Measurements from ENCODE around the gene SPAG9.

Gene SPAG9

GRCh38 chr17:51018541-51018940, 102.1 kb downstream of the SPAG9 start:
- Histone ChIP-seq H3K9me2 (replicated peaks; ENCODE audit: control insufficient read depth, low read length) (no peaks in the 10 kb centered on the region), H3K36me3 (ENCODE audit: control insufficient read depth, low read length) (peaks cover 35% of the 10 kb centered on the region), H3K9me3 (ENCODE audit: control insufficient read depth, insufficient read depth, low read length) (no peaks in the 10 kb centered on the region), H3K79me2 (ENCODE audit: control insufficient read depth, low read length) (no peaks in the 10 kb centered on the region), H3K4me3 (ENCODE audit: low read length) (no peak overlapping the region), H3K27me3 (ENCODE audit: control insufficient read depth, low read length) (no peaks in the 10 kb centered on the region), H3F3A (ENCODE audit: control insufficient read depth, insufficient read depth) (0 out of 2 replicates have a peak, but pooled peaks cover 4% of the 10 kb centered on the region), H3K27ac (ENCODE audit: low read depth, low read length) (no peak overlapping the region), H3K4me2 (ENCODE audit: low read length) (no peak overlapping the region), H4K20me1 (ENCODE audit: control insufficient read depth, insufficient read depth, low read depth, low read length) (no peaks in the 10 kb centered on the region), H3K4me1 (ENCODE audit: control insufficient read depth, low read length) (no peaks in the 10 kb centered on the region)
- TF ChIP-seq EZH2phosphoT487 (IDR thresholded peaks at IDR 0.05; ENCODE audit: borderline replicate concordance, low read length) (no peak), CTCF (IDR thresholded peaks at IDR 0.05; ENCODE audit: low read depth, low read length, poor library complexity, severe bottlenecking) (no peak)

- Histone ChIP-seq H3K27ac (ENCODE audit: low read depth, low read length) (no peak overlapping the region), H3K9me2 (replicated peaks; ENCODE audit: control insufficient read depth, low read length) (no peaks in the 10 kb centered on the region), H3K4me2 (ENCODE audit: low read length) (no peak overlapping the region), H3K36me3 (ENCODE audit: control insufficient read depth, low read length) (peaks cover 42% of the 10 kb centered on the region), H3F3A (ENCODE audit: control insufficient read depth, insufficient read depth) (0 out of 2 replicates have a peak, but pooled peaks cover 4% of the 10 kb centered on the region), H3K79me2 (ENCODE audit: control insufficient read depth, low read length) (no peaks in the 10 kb centered on the region), H3K27me3 (ENCODE audit: control insufficient read depth, low read length) (no peaks in the 10 kb centered on the region), H3K4me3 (ENCODE audit: low read length) (no peak overlapping the region), H3K4me1 (ENCODE audit: control insufficient read depth, low read length) (no peaks in the 10 kb centered on the region), H4K20me1 (ENCODE audit: control insufficient read depth, insufficient read depth, low read depth, low read length) (no peaks in the 10 kb centered on the region), H3K9me3 (ENCODE audit: control insufficient read depth, insufficient read depth, low read length) (no peaks in the 10 kb centered on the region)
- TF ChIP-seq CTCF (IDR thresholded peaks at IDR 0.05; ENCODE audit: low read depth, low read length, poor library complexity, severe bottlenecking) (no peak), EZH2phosphoT487 (IDR thresholded peaks at IDR 0.05; ENCODE audit: borderline replicate concordance, low read length) (no peak)
Measured at GRCh38 chr17:51017270-51017669, 103.4 kb downstream of the SPAG9 start.

- Histone ChIP-seq H3K9me2 (replicated peaks; ENCODE audit: control insufficient read depth, low read length) (no peaks in the 10 kb centered on the region), H3K27ac (ENCODE audit: low read depth, low read length) (no peak overlapping the region), H3K79me2 (ENCODE audit: control insufficient read depth, low read length) (no peaks in the 10 kb centered on the region), H3K27me3 (ENCODE audit: control insufficient read depth, low read length) (no peaks in the 10 kb centered on the region), H4K20me1 (ENCODE audit: control insufficient read depth, insufficient read depth, low read depth, low read length) (no peaks in the 10 kb centered on the region), H3K9me3 (ENCODE audit: control insufficient read depth, insufficient read depth, low read length) (no peaks in the 10 kb centered on the region), H3F3A (ENCODE audit: control insufficient read depth, insufficient read depth) (0 out of 2 replicates have a peak, but pooled peaks cover 4% of the 10 kb centered on the region), H3K4me3 (ENCODE audit: low read length) (no peak overlapping the region), H3K36me3 (ENCODE audit: control insufficient read depth, low read length) (peaks cover 42% of the 10 kb centered on the region), H3K4me2 (ENCODE audit: low read length) (no peak overlapping the region), H3K4me1 (ENCODE audit: control insufficient read depth, low read length) (no peaks in the 10 kb centered on the region)
- TF ChIP-seq CTCF (IDR thresholded peaks at IDR 0.05; ENCODE audit: low read depth, low read length, poor library complexity, severe bottlenecking) (no peak), EZH2phosphoT487 (IDR thresholded peaks at IDR 0.05; ENCODE audit: borderline replicate concordance, low read length) (no peak)
Measured at GRCh38 chr17:51016099-51016498, 104.6 kb downstream of the SPAG9 start.
